ENCODE results near the gene GPC6.

- no peak for TF ChIP-seq POLR2AphosphoS5 (IDR thresholded peaks at IDR 0.05; ENCODE audit: low read depth, low read length)
- TF ChIP-seq POLR2A (IDR thresholded peaks at IDR 0.05; ENCODE audit: low read depth, low read length): no peak
These were observed 298.5 kb downstream of the GPC6 start for GRCh38 chr13:93525087-93525486.
